GM12891 (cell line): ENCODE data around the gene GYG1.

Experiments
- PAX5 ChIP-seq: IDR thresholded peaks from 2 replicates; pipeline ENCODE4 v1.6.1; 2011; ENCODE audit warnings: low read length, moderate library complexity, mild to moderate bottlenecking; ENCODE audit not compliant: insufficient read depth, severe bottlenecking
- POLR2A ChIP-seq: IDR thresholded peaks from 2 replicates; pipeline ENCODE4 v1.6.1; 2011; ENCODE audit warnings: low read depth, low read length, control low read depth
- POLR2AphosphoS5 ChIP-seq: IDR thresholded peaks from 2 replicates; pipeline ENCODE4 v1.6.1; 2011; ENCODE audit warnings: low read depth, low read length, control low read depth
- SPI1 ChIP-seq: IDR thresholded peaks from 2 replicates; pipeline ENCODE4 v1.6.1; 2011; ENCODE audit warnings: low read depth, low read length, control low read depth
- TAF1 ChIP-seq: IDR thresholded peaks from 2 replicates; pipeline ENCODE4 v1.6.1; 2011; ENCODE audit warnings: low read depth, low read length, control low read depth

DNA sequence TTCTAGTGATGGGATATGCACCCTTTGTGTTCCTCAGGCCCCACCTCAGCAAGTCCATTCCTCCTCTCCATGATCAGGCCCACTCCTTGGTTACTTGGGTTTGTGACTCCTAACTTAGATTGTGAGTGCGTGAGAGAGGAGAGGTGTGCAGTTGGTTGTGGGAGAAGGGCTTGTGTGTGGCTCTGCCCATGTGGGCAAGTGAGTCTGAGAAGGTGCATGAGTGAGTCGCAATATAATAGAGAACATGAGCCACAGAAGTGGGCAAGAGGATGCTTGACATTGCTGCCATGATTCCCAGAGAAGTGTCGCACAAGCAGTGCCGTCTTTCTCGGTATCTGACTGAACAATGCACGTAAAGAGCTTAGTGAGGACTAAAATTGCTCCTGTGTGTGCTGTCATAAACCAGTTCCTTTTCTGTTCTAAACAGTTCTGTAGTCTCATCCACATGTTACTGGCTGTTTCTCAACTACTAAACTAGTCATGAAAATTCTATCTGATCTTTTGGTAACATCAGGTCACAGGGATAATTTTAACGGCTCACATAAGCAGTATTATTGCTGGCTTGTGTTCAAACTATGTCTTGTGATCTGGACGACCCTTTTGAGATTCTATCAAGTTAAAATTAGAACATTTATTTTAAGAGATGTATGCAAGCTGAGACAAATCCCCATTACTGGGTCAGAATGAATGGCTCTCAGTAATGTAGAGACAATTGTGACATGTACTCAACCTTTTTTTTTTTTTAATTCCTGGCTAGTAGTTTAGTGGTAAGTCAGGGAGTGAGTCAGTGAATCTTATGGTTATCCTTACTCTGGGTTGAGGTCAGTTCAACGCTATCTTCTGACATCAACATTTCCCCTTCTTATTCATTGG, 25.6 kb downstream of the GYG1 start:
- TF ChIP-seq POLR2AphosphoS5 (no peak), POLR2A (no peak), TAF1 (no peak), PAX5 (no peak), SPI1 (no peak)
